Fibroblast of lung (primary cell): Measurements from ENCODE around the gene POLR1A.

Experiments
- CTCF ChIP-seq, 2 donors: IDR thresholded peaks in 1 of 2; conservative IDR thresholded peaks in 1 of 2; 1 replicate in 1 of 2; 2 replicates in 1 of 2; pipeline ENCODE4 v1.5.1; 2011 to 2012; ENCODE audit warnings: low read length in 2 of 2, control low read depth in 1 of 2, inconsistent platforms in 1 of 2, low read depth in 1 of 2, mild to moderate bottlenecking in 1 of 2
- EZH2 ChIP-seq: IDR thresholded peaks from 2 replicates; pipeline ENCODE4 v1.5.1; 2012; ENCODE audit warnings: low read length, control low read depth, mild to moderate bottlenecking; ENCODE audit errors: missing control alignments

GRCh38 chr2:86027922-86028765 lies 77.5 kb downstream of the POLR1A start:
- TF ChIP-seq CTCF (conservative IDR thresholded peaks at IDR 0.05 in 1 of 2, IDR thresholded peaks at IDR 0.05 in 1 of 2; ENCODE audit: low read depth in 1 of 2, low read length in 2 of 2) (no peak), EZH2 (no peak)
